Measurements from ENCODE around the gene TRPV3. TPM values are rescaled to one million over a fixed set of nuclear protein-coding genes. Genes with fewer than 3 reads are reported as not detected.
"Not testable (repeated sequence)": the region's sequence is repeated elsewhere in the genome, so short reads cannot be mapped to it uniquely, and the experiment has no call there.

The TRPV3 gene
- total RNA-seq, 1 donor from 2014 or later = 4.3 TPM

DNA sequence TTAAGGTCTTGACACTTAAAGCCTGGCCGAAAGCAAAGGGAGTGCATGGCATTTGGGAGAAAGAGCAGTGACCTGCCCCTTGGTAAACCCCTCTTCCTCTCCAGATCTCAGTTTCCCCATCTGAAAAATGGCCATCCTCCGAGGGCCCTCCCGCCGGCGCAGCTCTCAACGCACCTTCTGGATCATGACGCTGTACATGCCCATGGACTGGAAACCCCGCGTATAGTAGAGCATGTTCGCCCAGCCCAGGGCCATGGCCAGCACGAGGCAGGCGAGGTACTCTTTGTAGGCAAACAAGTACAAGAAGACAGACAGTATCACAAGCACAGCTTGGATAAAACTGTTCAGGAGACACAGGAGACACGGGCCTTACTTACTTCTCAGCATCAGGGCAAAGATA, 33.6 kb downstream of the TRPV3 start:
- DNase-seq (ENCODE audit: low spot score) = no peak

DNA sequence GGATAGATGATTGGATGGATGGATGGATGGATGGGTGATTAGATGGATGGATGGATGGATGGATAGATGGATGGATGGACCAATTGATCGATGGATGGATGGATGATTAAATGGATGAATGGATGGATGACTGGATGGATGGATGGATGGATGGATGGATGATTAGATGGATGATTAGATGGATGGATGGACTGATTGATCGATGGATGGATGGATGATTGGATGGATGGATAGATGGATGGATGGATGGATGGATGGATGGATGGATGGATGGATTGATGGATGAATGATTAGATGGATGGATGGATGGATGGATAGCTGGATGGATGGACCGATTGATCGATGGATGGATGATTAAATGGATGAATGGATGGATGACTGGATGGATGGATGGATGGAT, 38.1 kb downstream of the TRPV3 start:
- DNase-seq (ENCODE audit: low spot score) = not testable (repeated sequence)

DNA sequence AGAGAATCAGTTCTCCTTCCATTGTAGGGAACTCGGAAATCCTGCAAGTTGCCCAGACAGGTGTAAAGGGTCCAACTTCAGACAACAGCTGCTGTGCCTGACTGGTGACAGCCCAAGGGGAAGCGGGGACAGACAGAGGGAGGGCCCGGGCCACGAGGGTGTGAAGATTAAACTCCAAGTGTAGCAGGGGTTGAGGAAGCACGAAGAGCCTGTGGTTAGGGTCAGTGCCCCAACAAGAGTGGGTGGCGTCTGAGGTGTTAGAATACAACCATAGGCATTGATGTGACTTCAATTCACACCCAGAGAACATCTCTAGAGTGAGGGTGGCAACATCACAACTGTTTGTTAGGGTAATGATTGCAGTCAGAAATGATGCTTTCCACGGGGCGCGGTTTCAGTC, 42.7 kb downstream of the TRPV3 start:
- no peak for DNase-seq (ENCODE audit: low spot score)

- DNase-seq (ENCODE audit: low spot score) = not testable (repeated sequence)
These were observed 43.4 kb downstream of the TRPV3 start for GRCh38 chr17:3514167-3514566.

GRCh38 chr17:3513305-3514035, 44.1 kb downstream of the TRPV3 start:
- no peak for DNase-seq (ENCODE audit: low spot score)

GRCh38 chr17:3512505-3513171, 45.0 kb downstream of the TRPV3 start:
- DNase-seq (ENCODE audit: low spot score) = peak; percentile 83

DNA sequence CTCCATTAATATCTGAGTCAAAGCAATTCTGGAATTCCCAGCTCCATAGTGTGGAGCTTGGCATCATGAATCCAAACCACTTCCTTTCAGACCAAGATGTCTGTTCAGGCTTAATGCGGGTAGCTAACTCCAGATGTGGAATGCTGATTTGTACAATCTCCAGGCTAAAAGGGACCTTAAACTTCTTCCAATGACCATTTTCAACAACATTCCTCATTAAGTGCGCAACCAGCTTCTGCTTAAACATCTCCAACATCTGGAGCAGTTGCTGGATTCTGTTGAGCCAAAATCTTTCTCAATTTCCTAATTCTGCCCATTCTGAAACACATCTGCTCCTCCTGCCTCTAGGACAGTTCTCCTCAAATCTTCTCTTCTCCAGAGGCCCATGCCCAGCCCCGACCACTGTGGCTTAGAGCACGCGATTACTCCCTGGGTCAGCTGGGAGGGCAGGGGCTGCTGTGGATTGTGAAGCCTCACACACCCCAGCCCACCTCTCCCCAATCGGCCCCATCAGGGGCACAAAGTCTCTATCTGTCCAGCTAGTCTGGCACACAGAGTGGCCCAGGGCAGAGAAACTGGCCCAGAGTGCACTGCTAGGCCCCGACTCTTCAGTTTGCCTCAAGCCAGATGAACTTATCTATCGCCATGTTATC, 45.6 kb downstream of the TRPV3 start:
- DNase-seq (ENCODE audit: low spot score) = no peak

GRCh38 chr17:3510090-3510489, 47.5 kb downstream of the TRPV3 start:
- DNase-seq (ENCODE audit: low spot score) = no peak

DNA sequence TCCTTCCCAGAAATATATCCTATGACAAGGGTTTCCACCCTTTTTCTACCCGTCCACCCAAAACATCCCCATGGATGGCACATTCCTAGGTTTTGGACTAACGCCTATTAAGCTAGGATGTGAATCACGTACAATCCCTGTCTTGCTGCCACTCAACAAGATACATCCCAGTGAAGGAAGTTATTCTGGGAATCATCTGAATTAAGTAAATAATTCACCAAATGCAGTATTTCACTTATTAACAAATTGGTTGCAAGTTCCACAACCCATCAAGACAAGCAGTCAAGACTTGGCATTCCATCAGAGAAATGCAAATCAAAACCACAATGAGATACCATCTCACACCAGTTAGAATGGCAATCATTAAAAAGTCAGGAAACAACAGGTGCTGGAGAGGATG, 49.7 kb downstream of the TRPV3 start:
- DNase-seq (ENCODE audit: low spot score) = no peak

- no peak for DNase-seq (ENCODE audit: low spot score)
These were observed 50.5 kb downstream of the TRPV3 start for GRCh38 chr17:3507071-3507470.

- peak; percentile 17 for DNase-seq (ENCODE audit: low spot score)
These were observed 51.6 kb downstream of the TRPV3 start for GRCh38 chr17:3506054-3506453.

DNA sequence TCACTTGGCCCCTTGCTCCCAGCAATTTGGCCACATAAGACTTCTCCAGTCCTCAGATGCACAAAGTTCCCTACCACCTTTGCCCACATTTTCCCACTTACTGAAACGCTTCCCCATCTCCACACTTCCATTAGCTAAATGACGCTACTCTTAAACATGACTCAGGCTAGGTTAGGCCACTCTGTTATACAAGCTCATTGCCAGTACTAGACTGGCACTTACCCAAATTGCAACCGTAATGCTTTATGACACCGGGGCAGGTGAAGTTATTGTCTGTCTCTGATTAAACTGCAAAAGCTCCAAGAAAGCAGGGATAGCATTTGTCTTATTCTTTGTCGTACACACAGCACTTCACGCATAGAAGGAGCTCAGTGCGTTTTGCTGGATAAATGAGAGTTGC, 52.6 kb downstream of the TRPV3 start:
- DNase-seq (ENCODE audit: low spot score) = no peak

GRCh38 chr17:3503285-3503684, 54.3 kb downstream of the TRPV3 start:
- DNase-seq (ENCODE audit: low spot score) = no peak

- peak; percentile 0 for DNase-seq (ENCODE audit: low spot score)
These were observed 55.1 kb downstream of the TRPV3 start for GRCh38 chr17:3502466-3502865.

- peak; percentile 3 for DNase-seq (ENCODE audit: low spot score)
These were observed 56.3 kb downstream of the TRPV3 start for GRCh38 chr17:3501344-3501743.

GRCh38 chr17:3497101-3497500, 60.5 kb downstream of the TRPV3 start:
- DNase-seq (ENCODE audit: low spot score) = no peak

- DNase-seq (ENCODE audit: low spot score) = no peak
These were observed 72.0 kb downstream of the TRPV3 start for GRCh38 chr17:3485481-3486068.

DNA sequence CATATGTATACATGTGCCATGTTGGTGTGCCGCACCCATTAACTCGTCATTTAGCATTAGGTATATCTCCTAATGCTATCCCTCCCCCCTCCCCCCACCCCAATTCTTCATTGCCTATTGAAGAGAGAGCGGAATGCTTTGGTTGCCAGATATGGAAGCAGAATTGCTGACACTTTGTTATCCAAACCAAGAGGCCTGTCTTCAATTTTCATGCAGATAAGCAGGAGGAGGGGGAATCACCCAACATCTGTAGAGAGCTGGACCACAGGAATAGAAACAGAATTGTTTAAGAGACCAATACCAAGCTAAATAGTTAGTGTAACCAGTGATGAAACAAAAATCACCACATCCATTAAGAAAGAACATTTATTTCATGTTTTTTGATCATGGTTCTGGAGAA, 74.8 kb downstream of the TRPV3 start:
- DNase-seq (ENCODE audit: low spot score) = no peak

DNA sequence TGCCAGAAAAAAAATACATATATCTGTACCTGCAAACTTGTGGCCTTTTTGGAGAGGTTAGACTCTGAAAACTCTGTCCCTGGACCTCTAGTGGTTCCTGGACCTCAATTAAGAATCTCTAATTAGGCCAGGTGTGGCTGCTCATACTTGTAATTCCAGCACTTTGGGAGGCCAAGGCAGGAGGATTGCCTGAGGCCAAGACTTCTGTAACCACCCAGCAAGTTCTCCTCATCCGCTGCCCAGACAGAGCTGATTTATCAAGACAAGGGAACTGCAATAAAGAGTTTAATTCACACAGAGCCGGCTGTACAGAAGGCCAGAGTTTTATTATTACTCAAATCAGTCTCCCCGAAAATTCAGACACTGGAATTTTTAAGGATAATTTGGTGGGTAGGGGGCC, 77.6 kb downstream of the TRPV3 start:
- DNase-seq (ENCODE audit: low spot score) = no peak

DNA sequence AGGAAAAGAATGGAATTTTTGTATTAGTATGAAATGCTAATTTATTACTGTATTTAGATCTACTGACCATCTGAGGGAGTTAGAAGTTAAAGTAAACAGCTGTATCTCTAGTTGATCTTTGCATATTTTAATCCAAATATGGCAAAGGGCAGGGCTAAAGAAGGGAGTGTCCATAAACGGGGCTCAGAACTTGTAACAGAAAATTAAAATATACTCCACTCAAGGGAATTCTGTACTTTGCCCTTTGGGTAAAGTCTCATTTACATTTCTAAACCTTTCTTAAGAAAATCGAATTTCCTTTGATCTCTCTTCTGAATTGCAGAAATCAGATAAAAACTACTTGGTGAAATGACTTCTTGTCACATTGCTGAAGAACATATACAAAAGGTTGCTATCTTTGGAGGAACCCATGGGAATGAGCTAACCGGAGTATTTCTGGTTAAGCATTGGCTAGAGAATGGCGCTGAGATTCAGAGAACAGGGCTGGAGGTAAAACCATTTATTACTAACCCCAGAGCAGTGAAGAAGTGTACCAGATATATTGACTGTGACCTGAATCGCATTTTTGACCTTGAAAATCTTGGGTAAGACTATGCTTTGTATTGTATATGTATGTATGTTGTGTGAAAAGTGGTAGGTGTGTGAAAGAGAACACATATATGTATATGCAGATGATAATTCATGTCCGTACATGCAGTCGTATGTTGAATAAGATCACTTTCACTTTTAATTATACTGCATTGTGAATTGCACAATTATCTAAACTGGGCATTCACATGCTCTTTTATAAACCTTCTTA, 81.6 kb downstream of the TRPV3 start, which contains the start of gene ASPA:
TSS of gene ASPA (plus strand) at position 186 of the 799 bp plus-strand sequence. CDS start at position 349, 163 bp downstream.
- no peak for DNase-seq (ENCODE audit: low spot score)

DNA sequence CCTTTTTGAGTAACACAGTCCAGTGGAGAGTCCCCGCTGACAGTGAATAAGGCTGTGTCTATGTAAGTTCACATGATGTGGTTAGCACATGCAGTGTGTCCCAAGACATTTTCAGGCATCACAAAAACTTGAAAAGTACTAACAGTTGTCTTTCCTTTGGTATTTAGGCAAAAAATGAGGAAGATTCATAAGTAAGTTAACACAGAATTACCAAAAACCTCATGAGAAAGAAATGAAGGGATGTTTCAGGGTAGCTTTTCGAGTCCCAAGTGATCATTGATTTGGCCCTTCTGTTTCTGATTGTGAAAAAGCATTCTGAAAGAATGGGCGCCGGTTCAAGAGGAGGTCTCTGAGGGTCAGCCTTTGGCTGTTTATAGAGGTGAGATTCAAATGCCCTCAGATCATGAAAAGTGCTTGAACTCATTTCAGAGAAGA, 82.3 kb downstream of the TRPV3 start:
- DNase-seq (ENCODE audit: low spot score) = no peak

DNA sequence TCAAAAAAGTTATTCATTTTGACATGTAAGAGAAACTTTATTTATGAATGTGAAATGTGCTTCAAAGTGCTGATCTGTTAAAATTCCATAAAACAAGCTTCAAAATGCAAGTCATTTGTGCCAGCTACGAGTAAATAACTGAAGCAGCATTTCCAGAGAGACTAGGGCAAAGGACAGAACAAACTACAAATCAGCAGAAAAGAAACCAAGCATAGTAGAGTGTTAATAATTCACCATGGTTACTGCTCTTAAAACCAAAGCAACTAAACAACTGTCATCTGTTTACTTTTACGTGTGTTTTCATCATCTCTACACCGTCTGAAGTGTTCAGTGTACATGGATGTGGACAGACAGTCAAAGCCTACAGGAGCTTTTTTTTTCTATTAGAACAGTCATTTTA, 83.4 kb downstream of the TRPV3 start:
- DNase-seq (ENCODE audit: low spot score) = no peak

All from ureter (tissue), 1 donor.